ENCODE data around the gene ATXN2L.
A peak's percentile ranks its signal among the peaks of the same experiment; 100 is the strongest.
"Not testable (repeated sequence)": the region's sequence is repeated elsewhere in the genome, so short reads cannot be mapped to it uniquely, and the experiment has no call there.

Gene ATXN2L, protein sequence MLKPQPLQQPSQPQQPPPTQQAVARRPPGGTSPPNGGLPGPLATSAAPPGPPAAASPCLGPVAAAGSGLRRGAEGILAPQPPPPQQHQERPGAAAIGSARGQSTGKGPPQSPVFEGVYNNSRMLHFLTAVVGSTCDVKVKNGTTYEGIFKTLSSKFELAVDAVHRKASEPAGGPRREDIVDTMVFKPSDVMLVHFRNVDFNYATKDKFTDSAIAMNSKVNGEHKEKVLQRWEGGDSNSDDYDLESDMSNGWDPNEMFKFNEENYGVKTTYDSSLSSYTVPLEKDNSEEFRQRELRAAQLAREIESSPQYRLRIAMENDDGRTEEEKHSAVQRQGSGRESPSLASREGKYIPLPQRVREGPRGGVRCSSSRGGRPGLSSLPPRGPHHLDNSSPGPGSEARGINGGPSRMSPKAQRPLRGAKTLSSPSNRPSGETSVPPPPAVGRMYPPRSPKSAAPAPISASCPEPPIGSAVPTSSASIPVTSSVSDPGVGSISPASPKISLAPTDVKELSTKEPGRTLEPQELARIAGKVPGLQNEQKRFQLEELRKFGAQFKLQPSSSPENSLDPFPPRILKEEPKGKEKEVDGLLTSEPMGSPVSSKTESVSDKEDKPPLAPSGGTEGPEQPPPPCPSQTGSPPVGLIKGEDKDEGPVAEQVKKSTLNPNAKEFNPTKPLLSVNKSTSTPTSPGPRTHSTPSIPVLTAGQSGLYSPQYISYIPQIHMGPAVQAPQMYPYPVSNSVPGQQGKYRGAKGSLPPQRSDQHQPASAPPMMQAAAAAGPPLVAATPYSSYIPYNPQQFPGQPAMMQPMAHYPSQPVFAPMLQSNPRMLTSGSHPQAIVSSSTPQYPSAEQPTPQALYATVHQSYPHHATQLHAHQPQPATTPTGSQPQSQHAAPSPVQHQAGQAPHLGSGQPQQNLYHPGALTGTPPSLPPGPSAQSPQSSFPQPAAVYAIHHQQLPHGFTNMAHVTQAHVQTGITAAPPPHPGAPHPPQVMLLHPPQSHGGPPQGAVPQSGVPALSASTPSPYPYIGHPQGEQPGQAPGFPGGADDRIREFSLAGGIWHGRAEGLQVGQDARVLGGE

GRCh38 chr16:28822520-28823290 is at the start of gene ATXN2L:
TSS of gene ATXN2L (plus strand) at chr16:28822999. CDS start at chr16:28823260, 261 bp downstream.
- no peaks in the 10 kb centered on the region for H3K9me3 ChIP-seq (ENCODE audit: low read length)
- H3K27me3 ChIP-seq (ENCODE audit: insufficient read depth, low read length): no peaks in the 10 kb centered on the region
- peaks cover 21% of the 10 kb centered on the region for H3K4me1 ChIP-seq (ENCODE audit: insufficient read depth, low read length)
- H2AFZ ChIP-seq (ENCODE audit: low read depth, low read length): peak within 1 kb of the TSS; percentile 32
- peak within 1 kb of the TSS; percentile 82 for H3K4me3 ChIP-seq (ENCODE audit: low read length)
- H3K36me3 ChIP-seq (ENCODE audit: insufficient read depth, low read length): peaks cover 28% of the 10 kb centered on the region

DNA sequence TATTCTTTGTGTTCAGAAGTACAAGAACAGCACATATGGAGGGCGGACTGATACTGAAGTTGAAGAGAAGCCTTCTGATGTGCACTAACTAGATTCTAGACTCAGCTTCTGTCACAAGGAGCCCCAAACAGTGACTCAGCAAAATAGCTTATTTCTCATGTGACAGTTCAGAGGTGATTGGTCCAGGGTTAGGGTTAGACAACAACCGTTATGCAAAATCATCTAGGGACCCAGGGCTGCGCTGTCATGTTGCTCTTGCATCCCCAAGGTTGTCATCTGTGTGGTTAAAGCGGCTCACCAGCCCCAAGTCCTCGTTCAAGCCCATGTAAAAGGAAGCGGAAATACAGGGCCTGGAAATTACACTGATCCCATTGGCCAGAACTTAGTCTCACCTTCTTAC is 41.1 kb upstream of the ATXN2L start:
- not testable (repeated sequence) for H2AFZ ChIP-seq (ENCODE audit: low read depth, low read length); H3K4me3 ChIP-seq (ENCODE audit: low read length); H3K27me3 ChIP-seq (ENCODE audit: insufficient read depth, low read length); H3K36me3 ChIP-seq (ENCODE audit: insufficient read depth, low read length); H3K9me3 ChIP-seq (ENCODE audit: low read length); H3K4me1 ChIP-seq (ENCODE audit: insufficient read depth, low read length)

GRCh38 chr16:28782357-28782756 is 40.4 kb upstream of the ATXN2L start:
- H3K36me3 ChIP-seq (ENCODE audit: insufficient read depth, low read length); H3K4me1 ChIP-seq (ENCODE audit: insufficient read depth, low read length); H3K4me3 ChIP-seq (ENCODE audit: low read length); H3K9me3 ChIP-seq (ENCODE audit: low read length); H2AFZ ChIP-seq (ENCODE audit: low read depth, low read length); H3K27me3 ChIP-seq (ENCODE audit: insufficient read depth, low read length): not testable (repeated sequence)

- H3K27me3 ChIP-seq (ENCODE audit: insufficient read depth, low read length); H3K4me1 ChIP-seq (ENCODE audit: insufficient read depth, low read length); H3K4me3 ChIP-seq (ENCODE audit: low read length): not testable (repeated sequence)
These were observed 20.4 kb upstream of the ATXN2L start for GRCh38 chr16:28802235-28803019.

DNA sequence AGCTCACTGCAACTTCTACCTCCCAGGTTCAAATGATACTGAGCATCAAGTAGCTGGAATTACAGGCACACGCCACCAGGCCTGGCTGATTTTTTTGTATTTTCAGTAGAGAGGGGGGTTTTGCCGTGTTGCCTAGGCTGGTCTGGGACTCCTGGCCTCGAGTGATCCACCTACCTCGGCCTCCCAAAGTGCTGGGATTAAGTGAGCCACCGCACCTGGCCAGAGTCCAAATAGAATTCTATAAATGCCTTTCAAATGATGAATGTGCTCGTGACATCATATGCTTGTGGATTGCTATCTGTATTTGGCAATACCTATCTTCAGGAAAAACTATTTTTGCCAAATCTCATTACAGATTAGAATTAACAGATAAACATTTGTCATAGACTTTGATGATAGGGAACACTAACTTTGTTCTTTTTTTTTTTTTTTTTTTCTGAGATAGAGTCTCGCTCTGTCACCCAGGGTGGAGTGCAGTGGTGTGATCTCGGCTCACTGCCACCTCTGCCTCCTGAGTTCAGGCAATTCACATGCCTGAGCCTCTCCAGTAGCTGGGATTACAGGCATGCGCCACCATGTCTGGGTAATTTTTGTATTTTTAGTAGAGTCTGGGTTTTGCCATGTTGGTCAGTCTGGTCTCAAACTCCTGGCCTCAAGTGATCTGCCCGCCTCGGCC is 15.2 kb upstream of the ATXN2L start:
- H3K36me3 ChIP-seq (ENCODE audit: insufficient read depth, low read length); H3K4me1 ChIP-seq (ENCODE audit: insufficient read depth, low read length); H3K4me3 ChIP-seq (ENCODE audit: low read length); H3K9me3 ChIP-seq (ENCODE audit: low read length); H2AFZ ChIP-seq (ENCODE audit: low read depth, low read length); H3K27me3 ChIP-seq (ENCODE audit: insufficient read depth, low read length): not testable (repeated sequence)

More at GRCh38 chr16:28802235-28803019, 20.4 kb upstream of the ATXN2L start:
- H2AFZ ChIP-seq (ENCODE audit: low read depth, low read length); H3K36me3 ChIP-seq (ENCODE audit: insufficient read depth, low read length); H3K9me3 ChIP-seq (ENCODE audit: low read length): not testable (repeated sequence)

DNA sequence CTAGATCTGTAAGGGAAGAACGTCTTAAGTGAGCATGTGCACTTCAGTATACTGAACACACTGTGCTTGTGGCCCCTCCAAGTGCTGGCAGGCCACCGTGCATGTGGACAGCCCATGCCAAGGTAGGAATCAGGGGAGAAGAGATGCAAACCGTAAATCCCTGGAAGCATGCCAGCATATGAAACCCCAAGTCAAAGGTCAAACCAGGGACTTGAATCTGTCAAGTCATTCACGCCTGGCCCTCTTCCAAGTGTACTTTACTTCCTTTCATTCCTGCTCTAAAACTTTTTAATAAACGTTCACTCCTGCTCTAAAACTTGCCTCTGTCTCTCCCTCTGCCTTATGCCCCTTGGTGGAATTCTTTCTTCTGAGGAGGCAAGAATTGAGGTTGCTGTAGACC is 2.8 kb upstream of the ATXN2L start:
- Histone ChIP-seq H2AFZ (ENCODE audit: low read depth, low read length) (no peak overlapping the region), H3K27me3 (ENCODE audit: insufficient read depth, low read length) (no peaks in the 10 kb centered on the region), H3K36me3 (ENCODE audit: insufficient read depth, low read length) (peaks cover 1% of the 10 kb centered on the region), H3K4me3 (ENCODE audit: low read length) (no peak overlapping the region), H3K4me1 (ENCODE audit: insufficient read depth, low read length) (peaks cover 10% of the 10 kb centered on the region), H3K9me3 (ENCODE audit: low read length) (no peaks in the 10 kb centered on the region)

- not testable (repeated sequence) for H3K36me3 ChIP-seq (ENCODE audit: insufficient read depth, low read length); H3K27me3 ChIP-seq (ENCODE audit: insufficient read depth, low read length); H3K4me3 ChIP-seq (ENCODE audit: low read length); H3K9me3 ChIP-seq (ENCODE audit: low read length); H2AFZ ChIP-seq (ENCODE audit: low read depth, low read length)
- peaks cover 15% of the 10 kb centered on the region for H3K4me1 ChIP-seq (ENCODE audit: insufficient read depth, low read length)
These were observed 2.3 kb upstream of the ATXN2L start for GRCh38 chr16:28820546-28820945.

- Histone ChIP-seq H3K9me3 (ENCODE audit: low read length) (no peaks in the 10 kb centered on the region), H3K27me3 (ENCODE audit: insufficient read depth, low read length) (no peaks in the 10 kb centered on the region), H3K4me1 (ENCODE audit: insufficient read depth, low read length) (peaks cover 21% of the 10 kb centered on the region), H3K36me3 (ENCODE audit: insufficient read depth, low read length) (peaks cover 21% of the 10 kb centered on the region), H2AFZ (ENCODE audit: low read depth, low read length) (peak overlapping the region; percentile 32), H3K4me3 (ENCODE audit: low read length) (peak overlapping the region; percentile 82)
These were observed 802 bp upstream of the ATXN2L start for GRCh38 chr16:28821874-28822519.

GRCh38 chr16:28823291-28823872 is 583 bp downstream of the ATXN2L start:
- H2AFZ ChIP-seq (ENCODE audit: low read depth, low read length): no peak overlapping the region
- H3K4me3 ChIP-seq (ENCODE audit: low read length): peak overlapping the region; percentile 82
- no peaks in the 10 kb centered on the region for H3K9me3 ChIP-seq (ENCODE audit: low read length)
- peaks cover 34% of the 10 kb centered on the region for H3K36me3 ChIP-seq (ENCODE audit: insufficient read depth, low read length)
- peaks cover 21% of the 10 kb centered on the region for H3K4me1 ChIP-seq (ENCODE audit: insufficient read depth, low read length)
- no peaks in the 10 kb centered on the region for H3K27me3 ChIP-seq (ENCODE audit: insufficient read depth, low read length)

DNA sequence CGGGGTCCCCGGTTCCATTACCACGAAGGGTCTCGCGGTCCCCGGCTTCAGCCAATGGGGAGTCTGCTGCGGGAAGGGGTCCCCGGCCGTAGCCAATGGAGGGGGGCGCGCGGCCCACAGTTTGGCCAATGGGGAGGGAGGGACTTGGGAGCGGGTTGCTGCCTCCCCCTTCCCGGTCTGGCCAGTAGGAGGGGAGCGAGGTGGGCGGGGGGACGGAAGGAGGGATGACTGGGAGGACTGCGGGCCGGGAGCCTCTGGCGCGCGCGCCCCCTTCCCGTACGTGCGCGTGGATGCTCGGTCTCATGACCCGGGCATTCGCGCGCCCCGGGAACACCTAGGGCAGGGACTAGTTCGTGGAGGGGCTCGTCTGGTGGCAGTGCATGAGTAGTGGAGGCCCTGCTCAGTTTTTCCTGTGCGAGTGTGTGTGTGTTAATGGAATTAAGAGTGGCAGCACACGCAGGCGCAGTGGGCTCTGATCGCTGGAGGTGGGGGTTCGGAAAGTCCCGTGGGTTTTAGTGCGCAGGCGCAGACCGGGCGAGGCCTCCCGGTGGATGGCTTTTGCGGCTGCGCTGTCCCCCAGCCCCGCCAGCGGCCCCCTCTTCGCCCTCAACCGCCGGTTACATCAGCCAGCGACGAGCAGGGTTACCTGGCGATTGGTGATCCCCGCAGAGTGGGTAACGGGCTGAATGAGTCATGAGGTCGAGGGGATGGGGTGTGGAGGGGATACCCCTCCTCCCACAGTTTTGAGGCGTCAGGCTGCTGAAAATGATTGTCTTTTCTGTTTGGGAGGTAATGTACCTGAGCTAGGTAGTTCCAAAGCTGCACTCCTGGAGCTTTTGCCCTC is 1.3 kb downstream of the ATXN2L start:
- Histone ChIP-seq H3K4me3 (ENCODE audit: low read length) (peak overlapping the region; percentile 82), H3K9me3 (ENCODE audit: low read length) (no peaks in the 10 kb centered on the region), H3K27me3 (ENCODE audit: insufficient read depth, low read length) (no peaks in the 10 kb centered on the region), H3K4me1 (ENCODE audit: insufficient read depth, low read length) (peaks cover 21% of the 10 kb centered on the region), H2AFZ (ENCODE audit: low read depth, low read length) (no peak overlapping the region), H3K36me3 (ENCODE audit: insufficient read depth, low read length) (peaks cover 38% of the 10 kb centered on the region)

DNA sequence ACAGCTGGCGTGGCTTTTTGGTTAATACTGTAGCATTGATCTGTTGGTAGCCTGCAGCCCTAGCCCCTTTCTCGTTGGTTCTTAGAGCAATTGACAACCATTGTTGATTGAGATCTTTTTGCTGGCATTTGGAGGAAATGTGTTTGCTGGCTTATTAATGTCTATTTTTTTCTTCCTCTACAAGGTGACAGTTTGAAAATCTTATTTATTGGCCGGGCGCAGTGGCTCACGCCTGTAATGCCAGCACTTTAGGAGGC is 1.8 kb downstream of the ATXN2L start:
- H3K36me3 ChIP-seq (ENCODE audit: insufficient read depth, low read length): peaks cover 43% of the 10 kb centered on the region
- H3K9me3 ChIP-seq (ENCODE audit: low read length): no peaks in the 10 kb centered on the region
- no peaks in the 10 kb centered on the region for H3K27me3 ChIP-seq (ENCODE audit: insufficient read depth, low read length)
- peaks cover 21% of the 10 kb centered on the region for H3K4me1 ChIP-seq (ENCODE audit: insufficient read depth, low read length)
- H2AFZ ChIP-seq (ENCODE audit: low read depth, low read length): no peak overlapping the region
- peak overlapping the region; percentile 82 for H3K4me3 ChIP-seq (ENCODE audit: low read length)

All from neuron (in vitro differentiated cells).